H9 (cell line): ENCODE data around the gene PHKG1. TPM values are rescaled to one million over a fixed set of nuclear protein-coding genes. Genes with fewer than 3 reads are reported as not detected.
A peak's percentile ranks its signal among the peaks of the same experiment; 100 is the strongest.

Source experiments
- DNase-seq: peaks from one replicate; pipeline ENCODE4 v3.0.0-alpha.2; 2017
- H2AFZ ChIP-seq: one replicate; pipeline ENCODE4 v1.6.1; 2013; ENCODE audit warnings: mild to moderate bottlenecking, low read length, control low read depth, moderate library complexity
- H2AK5ac ChIP-seq: 2 replicates; pipeline ENCODE4 v1.6.1; 2013; ENCODE audit warnings: low read length, control low read depth, mixed read lengths; ENCODE audit not compliant: insufficient read length
- H2BK120ac ChIP-seq: one replicate; pipeline ENCODE4 v1.6.1; 2013; ENCODE audit warnings: low read depth, mild to moderate bottlenecking, low read length, control low read depth, inconsistent platforms; ENCODE audit not compliant: poor library complexity, severe bottlenecking
- H2BK12ac ChIP-seq: 2 replicates; pipeline ENCODE4 v1.6.1; 2013; ENCODE audit warnings: low read length, control low read depth, mixed read lengths, low read depth; ENCODE audit not compliant: insufficient read length
- H2BK15ac ChIP-seq: 2 replicates; pipeline ENCODE4 v1.6.1; 2013; ENCODE audit warnings: low read depth, low read length, control low read depth
- H2BK20ac ChIP-seq: one replicate; pipeline ENCODE4 v1.6.1; 2013; ENCODE audit warnings: low read depth, mild to moderate bottlenecking, low read length, control low read depth, inconsistent platforms; ENCODE audit not compliant: poor library complexity, severe bottlenecking
- H2BK5ac ChIP-seq: 2 replicates; pipeline ENCODE4 v1.6.1; 2013; ENCODE audit warnings: low read length, control low read depth, mixed read lengths; ENCODE audit not compliant: insufficient read length
- H3K14ac ChIP-seq: 2 replicates; pipeline ENCODE4 v1.6.1; 2013; ENCODE audit warnings: low read length, control low read depth; ENCODE audit not compliant: insufficient read depth
- H3K18ac ChIP-seq: 2 replicates; pipeline ENCODE4 v1.6.1; 2013; ENCODE audit warnings: low read depth, mild to moderate bottlenecking, mixed read lengths, low read length, control low read depth; ENCODE audit not compliant: insufficient read length
- H3K23ac ChIP-seq: 2 replicates; pipeline ENCODE4 v1.6.1; 2013; ENCODE audit warnings: low read length, control low read depth, mixed read lengths, low read depth; ENCODE audit not compliant: insufficient read length
- H3K23me2 ChIP-seq: 2 replicates; pipeline ENCODE4 v1.6.1; 2013; ENCODE audit warnings: low read depth, mild to moderate bottlenecking, mixed read lengths, low read length, control low read depth; ENCODE audit not compliant: insufficient read length, poor library complexity, severe bottlenecking
- H3K27ac ChIP-seq: 2 replicates; pipeline ENCODE4 v1.5.1; 2013; ENCODE audit warnings: low read length, control low read depth, mixed read lengths, low read depth; ENCODE audit not compliant: insufficient read length
- H3K27me3 ChIP-seq: 2 replicates; pipeline ENCODE4 v1.6.1; 2013; ENCODE audit warnings: low read length, control low read depth, inconsistent platforms; ENCODE audit not compliant: insufficient read depth
- H3K4ac ChIP-seq: 2 replicates; pipeline ENCODE4 v1.6.1; 2013; ENCODE audit warnings: low read depth, mild to moderate bottlenecking, control low read depth, inconsistent platforms, low read length, moderate library complexity
- H3K4me1 ChIP-seq: 2 replicates; pipeline ENCODE4 v1.6.1; 2013; ENCODE audit warnings: low read length, control low read depth, inconsistent platforms; ENCODE audit not compliant: insufficient read depth
- H3K4me2 ChIP-seq: 2 replicates; pipeline ENCODE4 v1.6.1; 2013; ENCODE audit warnings: low read length, control low read depth, mixed read lengths; ENCODE audit not compliant: insufficient read length, insufficient read depth
- H3K56ac ChIP-seq: 2 replicates; pipeline ENCODE4 v1.6.1; 2013; ENCODE audit warnings: low read depth, mild to moderate bottlenecking, mixed read lengths, low read length, control low read depth; ENCODE audit not compliant: insufficient read length
- H3K79me1 ChIP-seq: 2 replicates; pipeline ENCODE4 v1.6.1; 2013; ENCODE audit warnings: low read depth, mild to moderate bottlenecking, moderate library complexity, low read length, control low read depth, inconsistent platforms; ENCODE audit not compliant: insufficient read depth, poor library complexity, severe bottlenecking
- H3K79me2 ChIP-seq: 2 replicates; pipeline ENCODE4 v1.6.1; 2013; ENCODE audit warnings: low read length, control low read depth, inconsistent platforms; ENCODE audit not compliant: insufficient read depth
- H3K9ac ChIP-seq: 2 replicates; pipeline ENCODE4 v1.6.1; 2013; ENCODE audit warnings: low read length, control low read depth, mixed read lengths; ENCODE audit not compliant: insufficient read length; ENCODE audit errors: extremely low read depth
- H3K9me3 ChIP-seq: one replicate; pipeline ENCODE4 v1.6.1; 2013; ENCODE audit warnings: low read depth, low read length, inconsistent platforms; ENCODE audit not compliant: control insufficient read depth
- H3T11ph ChIP-seq: one replicate; pipeline ENCODE4 v1.6.1; 2013; ENCODE audit warnings: mild to moderate bottlenecking, low read length, control low read depth, inconsistent platforms
- H4K20me1 ChIP-seq: one replicate; pipeline ENCODE4 v1.6.1; 2013; ENCODE audit not compliant: control insufficient read depth, insufficient read length, insufficient read depth
- H4K5ac ChIP-seq: 2 replicates; pipeline ENCODE4 v1.6.1; 2013; ENCODE audit warnings: low read depth, mild to moderate bottlenecking, mixed read lengths, low read length, control low read depth; ENCODE audit not compliant: insufficient read length
- H4K8ac ChIP-seq: replicated peaks from 2 replicates; pipeline ENCODE4 v1.6.1; 2013; ENCODE audit warnings: low read length, control low read depth, mixed read lengths, low read depth; ENCODE audit not compliant: insufficient read length
- H4K91ac ChIP-seq: 2 replicates; pipeline ENCODE4 v1.6.1; 2013; ENCODE audit warnings: low read depth, mild to moderate bottlenecking, moderate library complexity, mixed read lengths, low read length, control low read depth; ENCODE audit not compliant: insufficient read length
- H3K27ac Mint-ChIP-seq, 3 experiments: 2 replicates in 2 of 3; 3 replicates in 1 of 3; pipeline ENCODE4 v1.8.0; 2020 to 2021; ENCODE audit warnings: mixed read lengths in 3 of 3, mild to moderate bottlenecking in 1 of 3, moderate library complexity in 1 of 3
- H3K27me3 Mint-ChIP-seq: 2 replicates; pipeline ENCODE4 v1.8.0; 2021; ENCODE audit warnings: low read depth, mild to moderate bottlenecking, moderate library complexity, mixed read lengths
- H3K36me3 Mint-ChIP-seq, 3 experiments: 2 replicates in 2 of 3; 3 replicates in 1 of 3; pipeline ENCODE4 v1.8.0; 2020 to 2021; ENCODE audit warnings: low read depth in 3 of 3, mixed read lengths in 3 of 3; ENCODE audit not compliant: insufficient read depth in 1 of 3
- H3K4me1 Mint-ChIP-seq, 2 experiments: 2 replicates each; pipeline ENCODE4 v1.8.0; 2020; ENCODE audit warnings: mixed read lengths in 2 of 2
- H3K4me3 Mint-ChIP-seq, 2 experiments: 2 replicates in 1 of 2; 3 replicates in 1 of 2; pipeline ENCODE4 v1.8.0; 2020 to 2021; ENCODE audit warnings: mild to moderate bottlenecking in 2 of 2, mixed read lengths in 2 of 2, moderate library complexity in 1 of 2
- H3K9me3 Mint-ChIP-seq, 2 experiments: 2 replicates in 1 of 2; 3 replicates in 1 of 2; pipeline ENCODE4 v1.8.0; 2020; ENCODE audit warnings: mild to moderate bottlenecking in 2 of 2, mixed read lengths in 2 of 2, moderate library complexity in 1 of 2
- CTCF ChIP-seq: fragments of 200-600 bp; sonication (generic); conservative IDR thresholded peaks from 3 replicates; pipeline ENCODE4 v1.8.0; 2021; ENCODE audit warnings: antibody characterized with exemption, mild to moderate bottlenecking
- WGBS: extraction: QIAGEN DNeasy Blood & Tissue Kit; methylation state at CpG from one replicate; pipeline ENCODE4 v1.1.7; 2013; ENCODE audit warnings: missing lambda C conversion rate, low lambda C conversion rate, mixed read lengths; ENCODE audit not compliant: insufficient read length; ENCODE audit errors: extremely low coverage; 5-methylcytosine and 5-hydroxymethylcytosine counted together
- total RNA-seq: library from RNA; stranded (reverse); gene quantifications from 2 replicates; pipeline ENCODE4 v1.2.1, GENCODE V29; 2021

Gene PHKG1
- total RNA-seq, 1 experiment from 2014 or later = 0.42 TPM

GRCh38 chr7:56063500-56063881 is 29.3 kb downstream of the PHKG1 start:
- H3K27me3 ChIP-seq = no peaks in the 10 kb centered on the region
- H3K23me2 ChIP-seq = no peaks in the 10 kb centered on the region
- no peaks in the 10 kb centered on the region for H3K27me3 Mint-ChIP-seq
- H3T11ph ChIP-seq = no peak overlapping the region
- no peaks in the 10 kb centered on the region for H4K20me1 ChIP-seq
- H3K4me1 ChIP-seq = no peaks in the 10 kb centered on the region
- H3K4me1 Mint-ChIP-seq = peaks cover 7 to 13% of the 10 kb centered on the region in 2 experiments
- H3K36me3 Mint-ChIP-seq = peaks cover 37 to 62% (median 54%) of the 10 kb centered on the region in 3 experiments
- no peak overlapping the region for H3K4me2 ChIP-seq
- no peak overlapping the region for H2AK5ac ChIP-seq
- H2BK5ac ChIP-seq = no peak overlapping the region
- peak overlapping the region; percentile 88 to 91; a peak in 4 of 5 replicates for H3K4me3 Mint-ChIP-seq
- no peak overlapping the region for H2BK15ac ChIP-seq
- H3K23ac ChIP-seq = no peak overlapping the region
- no peak for DNase-seq
- H2BK12ac ChIP-seq = no peak overlapping the region
- H3K27ac ChIP-seq = no peak overlapping the region
- no peak overlapping the region for H2BK120ac ChIP-seq
- H3K4ac ChIP-seq = no peak overlapping the region
- no CpG with 5 or more reads among the region's 7 CpGs for WGBS
- peaks cover 2% of the 10 kb centered on the region for H3K79me1 ChIP-seq
- no peak overlapping the region for H3K56ac ChIP-seq
- no peaks in the 10 kb centered on the region; the same call in 1 of the 2 replicates for H3K79me2 ChIP-seq
- no peak overlapping the region for H3K9ac ChIP-seq
- H3K18ac ChIP-seq = no peak overlapping the region
- H2BK20ac ChIP-seq = no peak overlapping the region
- H4K8ac ChIP-seq = no peak overlapping the region
- peaks cover 0 to 2% of the 10 kb centered on the region in 2 experiments; a peak in 1 of 5 replicates for H3K9me3 Mint-ChIP-seq
- no peaks in the 10 kb centered on the region for H3K9me3 ChIP-seq
- H4K91ac ChIP-seq = no peak overlapping the region
- H3K27ac Mint-ChIP-seq = peak overlapping the region; percentile 44 to 97 (median 57); a peak in 4 of 7 replicates
- no peak for TF ChIP-seq CTCF
- H3K14ac ChIP-seq = no peak overlapping the region
- H4K5ac ChIP-seq = no peak overlapping the region
- no peak overlapping the region for H2AFZ ChIP-seq
